ENCODE results near the gene KLHL1.

GRCh38 chr13:70023516-70023915 lies 84.7 kb downstream of the KLHL1 start:
- TF ChIP-seq NFRKB (IDR thresholded peaks at IDR 0.05; ENCODE audit: low read depth) (no peak), NR2C2 (CRISPR knock-in tag; IDR thresholded peaks at IDR 0.05) (no peak), NR2C2 (tag; IDR thresholded peaks at IDR 0.05) (no peak), SAFB2 (IDR thresholded peaks at IDR 0.05; ENCODE audit: borderline replicate concordance, low read depth, low read length, severe bottlenecking) (no peak), CTCF (IDR thresholded peaks at IDR 0.05 in 2 of 3, conservative IDR thresholded peaks at IDR 0.05 in 1 of 3; ENCODE audit: insufficient read depth in 2 of 3, low read depth in 1 of 3, low read length in 3 of 3) (no peak), RB1 (IDR thresholded peaks at IDR 0.05; ENCODE audit: low read depth) (no peak), FOXO4 (CRISPR knock-in tag; IDR thresholded peaks at IDR 0.05) (no peak), ILF3 (IDR thresholded peaks at IDR 0.05; ENCODE audit: borderline replicate concordance) (no peak), MLLT1 (IDR thresholded peaks at IDR 0.05) (no peak), SMC3 (conservative IDR thresholded peaks at IDR 0.05; ENCODE audit: insufficient read depth, low read depth, low read length) (no peak), BCL6 (CRISPR knock-in tag; IDR thresholded peaks at IDR 0.05) (no peak)
